Ramos (cell line): ENCODE results near the gene FCAMR.

Experiments
- in situ Hi-C: fragments of 300-500 bp; cut with MboI; formaldehyde crosslinking; loops from one replicate; pipeline ENCODE4 v1.14.3; 2022; ENCODE audit warnings: low sequenced_read_pairs; ENCODE audit not compliant: unreplicated experiment

The FCAMR gene

DNA sequence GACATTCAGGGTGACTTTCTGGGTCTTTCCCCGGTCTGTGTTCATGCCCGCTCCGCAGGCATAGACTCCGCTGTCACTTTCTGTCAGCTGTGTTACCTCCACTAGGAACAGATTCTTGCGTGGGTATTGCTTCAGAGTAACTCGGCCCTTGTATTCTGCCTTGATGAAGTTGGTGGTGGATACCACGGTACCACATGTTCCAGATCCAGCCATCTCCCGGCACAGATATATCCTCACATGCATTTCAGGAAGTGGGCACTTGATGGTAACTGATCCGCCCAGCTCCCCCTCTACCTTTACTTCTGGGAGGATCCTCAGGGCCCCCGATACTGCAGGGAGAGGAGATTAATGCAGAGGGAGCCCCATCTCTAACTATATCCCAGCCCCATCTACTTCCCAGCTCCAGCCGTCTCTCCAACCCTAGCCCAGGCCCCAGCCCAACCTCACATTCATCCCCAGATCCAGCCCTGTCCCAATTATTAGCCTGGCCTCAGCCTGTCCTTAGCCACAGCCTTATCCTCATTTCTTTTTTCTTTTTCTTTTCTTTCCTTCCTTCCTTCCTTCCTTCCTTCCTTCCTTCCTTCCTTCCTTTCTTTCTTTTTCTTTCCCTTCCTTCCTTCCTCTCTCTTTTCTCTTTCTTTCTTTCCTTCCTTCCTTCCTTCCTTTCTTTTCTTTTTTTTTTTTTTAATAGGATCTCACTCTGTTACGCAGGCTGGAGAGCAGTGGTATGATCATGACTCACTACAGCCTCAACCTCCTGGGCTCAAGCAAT, 56.3 kb downstream of the FCAMR start:
- in situ Hi-C loops: loop anchor here (5.0 to 10.0 kb wide), 2 partner anchors 187 to 289 kb away; no protein-coding TSS in a partner anchor

DNA sequence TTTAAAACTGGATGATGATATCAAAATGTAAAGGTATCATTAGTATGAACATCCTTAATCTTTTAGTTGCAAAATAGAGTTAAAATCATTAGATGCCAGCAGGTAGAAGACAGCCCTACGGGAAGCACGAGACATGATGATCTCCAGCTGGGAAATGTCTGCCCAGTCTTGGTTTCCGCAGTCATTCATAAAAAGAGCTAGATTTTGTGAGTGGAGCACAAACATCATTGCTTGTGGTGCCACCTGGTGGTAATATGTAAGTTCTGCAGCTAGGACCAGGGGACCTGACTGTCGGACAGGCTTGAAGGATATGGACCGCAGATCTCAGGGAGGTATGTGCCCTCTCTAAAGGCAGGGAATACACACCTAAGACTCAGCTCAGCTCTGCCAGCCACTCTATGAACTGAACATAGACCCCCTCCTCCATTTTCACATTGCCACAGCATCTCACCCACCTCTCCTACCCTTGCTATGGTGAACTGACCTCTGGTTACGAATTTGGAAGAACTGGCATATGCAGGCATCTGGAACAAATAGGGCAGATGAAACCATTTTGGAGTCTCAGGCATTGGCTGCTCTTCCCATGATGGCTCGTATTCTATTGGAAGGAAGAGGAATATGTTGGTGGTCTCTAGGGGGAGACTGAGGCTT, 57.7 kb downstream of the FCAMR start:
- in situ Hi-C loops: loop anchor here (5.0 to 10.0 kb wide), 2 partner anchors 185 to 288 kb away; no protein-coding TSS in a partner anchor

DNA sequence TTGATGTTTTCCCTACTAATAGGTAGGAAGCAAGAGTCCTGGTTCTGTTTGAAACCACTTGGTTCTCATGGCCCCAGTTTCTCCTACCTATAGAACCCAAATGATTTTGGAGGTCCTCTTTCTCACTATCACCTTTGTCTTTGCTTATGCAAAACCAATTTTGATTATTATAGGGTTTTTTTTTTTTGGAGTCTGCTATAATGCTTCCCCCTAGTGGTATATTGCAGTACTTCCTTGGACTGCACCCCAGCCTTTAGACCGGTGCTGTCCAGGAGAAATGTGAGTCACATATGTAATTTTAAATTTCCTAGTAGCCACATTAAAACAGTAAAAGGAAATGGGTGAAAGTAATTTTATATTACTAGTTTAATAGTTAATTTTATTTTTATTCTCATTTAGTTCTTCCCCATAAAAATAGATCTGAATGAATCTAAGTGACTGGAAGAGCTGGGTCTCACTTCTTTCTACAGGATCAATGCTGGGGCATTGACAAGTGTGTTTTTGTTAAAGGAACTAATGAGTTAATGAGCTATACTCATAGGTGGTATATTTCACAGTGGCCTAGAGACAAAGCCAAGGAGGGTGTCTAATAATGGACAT, 59.1 kb downstream of the FCAMR start:
- in situ Hi-C loops: loop anchor here (5.0 to 10.0 kb wide), 2 partner anchors 184 to 286 kb away; no protein-coding TSS in a partner anchor

DNA sequence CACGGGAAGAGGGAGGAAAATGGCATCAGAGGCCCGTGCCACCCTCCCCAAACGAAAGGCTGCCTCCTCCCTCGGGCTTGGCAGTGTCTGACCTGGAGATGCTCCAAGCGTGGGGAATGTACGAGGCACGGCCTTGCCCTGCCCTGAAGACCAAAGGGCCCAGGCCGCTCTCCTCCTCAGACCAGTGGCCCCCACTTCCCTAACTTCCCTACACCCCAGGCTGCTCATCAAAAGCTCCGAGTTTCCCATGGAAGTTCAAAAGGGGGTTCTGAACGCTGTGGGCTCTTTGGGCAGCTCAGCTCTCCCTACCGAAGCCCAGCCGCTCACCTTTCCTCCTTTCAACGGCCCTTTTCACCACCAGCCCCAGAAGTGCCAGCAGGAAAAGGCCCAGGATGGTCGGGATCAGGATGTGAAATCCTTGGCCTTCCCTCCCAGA, 60.4 kb downstream of the FCAMR start:
- in situ Hi-C loops: loop anchor here (5.0 to 10.0 kb wide), 2 partner anchors 183 to 285 kb away; no protein-coding TSS in a partner anchor

DNA sequence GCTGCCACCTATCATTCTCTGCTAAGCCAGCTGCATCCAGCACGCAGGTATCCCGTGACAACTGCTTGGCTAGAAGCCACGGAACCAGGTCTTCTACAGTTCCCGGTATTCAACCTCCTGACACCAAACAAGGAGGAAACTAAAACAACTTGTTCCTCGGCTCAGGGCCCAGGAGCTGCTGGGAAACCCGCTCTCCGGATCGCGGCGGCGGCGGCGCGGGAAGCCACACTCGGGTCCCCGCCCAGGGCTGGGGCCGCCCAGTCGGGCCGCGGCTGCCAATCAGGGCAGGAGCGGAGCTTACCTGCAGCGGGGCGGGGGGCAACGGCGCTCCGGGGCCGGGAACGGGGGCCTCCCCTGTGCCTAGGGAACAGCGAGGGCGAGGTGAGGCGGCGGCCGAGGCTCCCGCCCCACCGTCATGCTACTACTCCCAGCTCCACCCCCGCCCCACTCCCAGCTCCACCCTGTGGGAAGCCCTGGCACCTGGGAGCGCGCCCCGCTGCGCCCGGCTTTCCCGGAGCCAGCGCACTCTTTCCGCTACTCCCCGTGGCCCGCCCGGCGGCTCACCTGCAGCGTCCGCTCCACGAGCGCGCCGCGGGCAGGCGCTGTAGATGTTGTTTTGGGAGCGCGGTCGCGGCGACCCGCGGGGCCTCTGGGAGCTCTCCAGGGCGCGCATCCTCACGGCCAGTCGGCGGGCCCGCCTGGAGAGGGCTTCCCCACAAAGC, 60.9 kb downstream of the FCAMR start:
- in situ Hi-C loops: no loop called here

DNA sequence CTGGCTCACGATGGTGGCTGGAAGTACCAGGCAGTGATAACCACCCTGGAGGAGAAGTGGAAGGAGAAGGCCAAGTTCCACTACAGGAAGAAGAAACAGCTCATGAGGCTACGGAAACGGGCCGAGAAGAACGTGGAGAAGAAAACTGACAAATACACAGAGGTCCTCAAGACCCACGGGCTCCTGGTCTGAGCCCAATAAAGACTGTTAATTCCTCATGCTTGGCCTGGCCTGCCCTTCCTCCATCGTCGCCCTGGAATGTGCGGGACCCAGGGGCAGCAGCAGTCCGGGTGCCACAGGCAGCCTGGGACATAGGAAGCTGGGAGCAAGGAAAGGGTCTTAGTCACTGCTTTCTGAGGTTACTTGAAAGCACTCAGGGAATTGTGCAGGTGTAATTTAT, 62.2 kb downstream of the FCAMR start:
- in situ Hi-C loops: no loop called here
